ENCODE measurements around the gene TUBA1C.
"Not testable (repeated sequence)": the region's sequence is repeated elsewhere in the genome, so short reads cannot be mapped to it uniquely, and the experiment has no call there.

Gene TUBA1C

GRCh38 chr12:49273726-49274395 lies 9.0 kb downstream of the TUBA1C start:
- no peak for TF ChIP-seq CTCF (IDR thresholded peaks at IDR 0.05; ENCODE audit: low read depth, low read length)
- Histone ChIP-seq H3K4me3 (ENCODE audit: low read depth, low read length) (no peak overlapping the region), H3K27me3 (0 out of 2 replicates have a peak, but pooled peaks cover 2% of the 10 kb centered on the region), H3K4me1 (peaks cover 3% of the 10 kb centered on the region), H3K36me3 (no peaks in the 10 kb centered on the region), H3K9me3 (no peaks in the 10 kb centered on the region)
- DNase-seq = no peak

GRCh38 chr12:49274396-49275069 lies 9.7 kb downstream of the TUBA1C start:
- Histone ChIP-seq H3K36me3 (no peaks in the 10 kb centered on the region), H3K9me3 (no peaks in the 10 kb centered on the region), H3K27me3 (0 out of 2 replicates have a peak, but pooled peaks cover 2% of the 10 kb centered on the region), H3K4me3 (ENCODE audit: low read depth, low read length) (no peak overlapping the region), H3K4me1 (peaks cover 8% of the 10 kb centered on the region)
- TF ChIP-seq CTCF (IDR thresholded peaks at IDR 0.05; ENCODE audit: low read depth, low read length) = no peak
- no peak for DNase-seq

GRCh38 chr12:49276304-49277290 lies 11.7 kb downstream of the TUBA1C start:
- Histone ChIP-seq H3K4me1 (peaks cover 13% of the 10 kb centered on the region), H3K9me3 (no peaks in the 10 kb centered on the region), H3K36me3 (no peaks in the 10 kb centered on the region), H3K4me3 (ENCODE audit: low read depth, low read length) (no peak overlapping the region), H3K27me3 (0 out of 2 replicates have a peak, but pooled peaks cover 2% of the 10 kb centered on the region)
- no peak for DNase-seq
- no peak for TF ChIP-seq CTCF (IDR thresholded peaks at IDR 0.05; ENCODE audit: low read depth, low read length)

- TF ChIP-seq CTCF (IDR thresholded peaks at IDR 0.05; ENCODE audit: low read depth, low read length) = no peak
- no peak overlapping the region for H3K4me3 ChIP-seq (ENCODE audit: low read depth, low read length)
- 0 out of 2 replicates have a peak, but pooled peaks cover 2% of the 10 kb centered on the region for H3K27me3 ChIP-seq
- no peak for DNase-seq
- H3K36me3 ChIP-seq = no peaks in the 10 kb centered on the region
- peaks cover 15% of the 10 kb centered on the region for H3K4me1 ChIP-seq
- no peaks in the 10 kb centered on the region for H3K9me3 ChIP-seq
Observed at GRCh38 chr12:49277466-49277865, 12.6 kb downstream of the TUBA1C start.

- Histone ChIP-seq H3K4me1 (peaks cover 24% of the 10 kb centered on the region), H3K4me3 (ENCODE audit: low read depth, low read length) (no peak overlapping the region), H3K27me3 (no peaks in the 10 kb centered on the region), H3K36me3 (no peaks in the 10 kb centered on the region), H3K9me3 (no peaks in the 10 kb centered on the region)
- TF ChIP-seq CTCF (IDR thresholded peaks at IDR 0.05; ENCODE audit: low read depth, low read length) = no peak
- peak; percentile 33 for DNase-seq
Observed at GRCh38 chr12:49279706-49280159, 14.9 kb downstream of the TUBA1C start.

- not testable (repeated sequence) for H3K4me3 ChIP-seq (ENCODE audit: low read depth, low read length); H3K36me3 ChIP-seq; DNase-seq; H3K27me3 ChIP-seq; H3K9me3 ChIP-seq
- H3K4me1 ChIP-seq = peaks cover 24% of the 10 kb centered on the region
Observed at GRCh38 chr12:49280545-49280944, 15.7 kb downstream of the TUBA1C start.
